ENCODE data around the gene C1QBP. TPM values are rescaled to one million over a fixed set of nuclear protein-coding genes. Genes with fewer than 3 reads are reported as not detected.

Gene C1QBP
- total and polyA plus RNA-seq, 2 of the 8 experiments (the other 6 are each of a cell fraction or from before 2014, with no cell fraction given): 355 to 454 TPM

- peaks cover 8% of the 10 kb centered on the region for H3K79me1 ChIP-seq (ENCODE audit: low read depth, low read length)
- H3K23ac ChIP-seq (ENCODE audit: insufficient read length): no peak overlapping the region
- 54% methylated on average over 1 of the region's 1 CpG; no CpG with 5 or more reads in 1 of the 2 experiments for WGBS, 2 experiments (ENCODE audit: extremely low coverage in 1 of 2, insufficient coverage in 1 of 2, insufficient read length in 1 of 2, insufficient replicate concordance in 2 of 2, low coverage in 1 of 2, low lambda C conversion rate in 2 of 2, missing lambda C conversion rate in 1 of 2)
- H4K8ac ChIP-seq (ENCODE audit: extremely low read depth, insufficient read depth, low read length): peak overlapping the region; percentile 81; the same call in 1 of the 2 replicates
- no peak overlapping the region for H2BK120ac ChIP-seq (replicated peaks; ENCODE audit: low read depth, low read length)
- no peak overlapping the region for H3K9ac ChIP-seq (replicated peaks in 1 of 4; ENCODE audit: extremely low read depth in 1 of 4, low read depth in 3 of 4, low read length in 3 of 4)
- TF ChIP-seq CTBP2 (IDR thresholded peaks at IDR 0.05; ENCODE audit: borderline replicate concordance, insufficient read depth, insufficient read length, low read length): no peak
- H2BK5ac ChIP-seq (ENCODE audit: low read depth, low read length): no peak overlapping the region
- H4K91ac ChIP-seq (replicated peaks; ENCODE audit: insufficient read length, low read length): no peak overlapping the region
- H3K4ac ChIP-seq (replicated peaks; ENCODE audit: insufficient read length, low read depth, low read length): no peak overlapping the region
- H3K27ac ChIP-seq (ENCODE audit: low read depth, low read length): no peak overlapping the region
- no peak for DNase-seq (ENCODE audit: low read depth in 1 of 2, low spot score in 2 of 2)
- peaks cover 19 to 56% (median 38%) of the 10 kb centered on the region in 4 experiments for H3K36me3 ChIP-seq (ENCODE audit: control insufficient read depth in 2 of 4, insufficient read depth in 4 of 4, low read length in 3 of 4)
- H2AK5ac ChIP-seq (ENCODE audit: low read depth, low read length): no peak overlapping the region
- no peaks in the 10 kb centered on the region for H3K9me3 ChIP-seq (ENCODE audit: insufficient read depth in 2 of 2, low read depth in 1 of 2, low read length in 1 of 2)
- H3K27me3 ChIP-seq (replicated peaks in 1 of 4; ENCODE audit: control insufficient read depth in 3 of 4, extremely low read depth in 1 of 4, insufficient read depth in 3 of 4, low read length in 3 of 4): no peaks in the 10 kb centered on the region
- no peak overlapping the region for H2BK20ac ChIP-seq (ENCODE audit: low read length)
- POLR2A ChIA-PET (ENCODE audit: partially characterized antibody): interaction anchor here (0.9 to 21.2 kb wide), 14 partner anchors 9 to 82 kb away, joined by 3 to 228 read pairs (median 4); partner anchors contain the start of genes DERL2, DHX33, MIS12 and NUP88
- no peak overlapping the region for H4K5ac ChIP-seq (ENCODE audit: insufficient read length, low read depth, low read length)
- H3K4me1 ChIP-seq (replicated peaks in 1 of 4; ENCODE audit: control insufficient read depth in 3 of 4, insufficient read depth in 4 of 4, low read length in 3 of 4): no peaks in the 10 kb centered on the region; a peak in 1 of 7 replicates
- no peak overlapping the region for H3K14ac ChIP-seq (ENCODE audit: insufficient read length)
- H3K4me3 ChIP-seq (ENCODE audit: extremely low read depth in 1 of 4, insufficient read depth in 2 of 4, low read depth in 3 of 4, low read length in 4 of 4): peak overlapping the region in 3 of 4 experiments; percentile 10 to 99 (median 22); a peak in 4 of 8 replicates
- peaks cover 5 to 23% of the 10 kb centered on the region in 2 experiments for H4K20me1 ChIP-seq (replicated peaks in 1 of 2; ENCODE audit: control insufficient read depth in 1 of 2, insufficient read depth in 2 of 2, low read length in 2 of 2)
- H2AFZ ChIP-seq (ENCODE audit: low read length): no peak overlapping the region
- no peak overlapping the region for H3K18ac ChIP-seq (ENCODE audit: extremely low read depth, low read length)
- FAIRE-seq: no peak
- H2BK12ac ChIP-seq (ENCODE audit: low read depth, low read length): no peak overlapping the region
- H3K79me2 ChIP-seq (ENCODE audit: control insufficient read depth in 1 of 2, insufficient read depth in 2 of 2, low read length in 2 of 2): peaks cover 12 to 49% of the 10 kb centered on the region in 2 experiments
- H3K56ac ChIP-seq (replicated peaks; ENCODE audit: insufficient read length, low read depth, low read length): no peak overlapping the region
- peaks cover 2% of the 10 kb centered on the region; the same call in 1 of the 2 replicates for H3K23me2 ChIP-seq (ENCODE audit: low read depth, low read length)
- H3K4me2 ChIP-seq (ENCODE audit: insufficient read depth in 1 of 2, low read depth in 2 of 2, low read length in 2 of 2): peak overlapping the region; percentile 7 to 65
- no peak overlapping the region for H2BK15ac ChIP-seq (ENCODE audit: low read length)
- CTCF ChIA-PET (ENCODE audit: partially characterized antibody): interaction anchor here (0.6 to 3.1 kb wide), 16 partner anchors 8 to 83 kb away, joined by 3 to 18 read pairs (median 4); partner anchors contain the start of gene DHX33
These were observed 450 bp upstream of the C1QBP start for GRCh38 chr17:5439446-5439764.

All from H1 (cell line).